CD14-positive monocyte (primary cell): ENCODE results near the gene CACNA1B. TPM values are rescaled to one million over a fixed set of nuclear protein-coding genes. Genes with fewer than 3 reads are reported as not detected.

Experiments used
- DNase-seq, 3 donors: peaks; one replicate each; pipeline ENCODE4 v3.0.0-alpha.2; 2011 to 2022
- H2AFZ ChIP-seq: 2 replicates; pipeline ENCODE4 v1.6.0; 2012; ENCODE audit warnings: mild to moderate bottlenecking, low read depth, low read length, inconsistent platforms; ENCODE audit not compliant: insufficient read depth, poor library complexity, severe bottlenecking
- H3K27ac ChIP-seq, 2 donors: 1 replicate in 1 of 2; 2 replicates in 1 of 2; pipeline ENCODE4 v1.5.1; 2012 to 2013; ENCODE audit warnings: low read length in 2 of 2, control low read depth in 1 of 2, inconsistent platforms in 1 of 2, low read depth in 1 of 2, mild to moderate bottlenecking in 1 of 2
- H3K27me3 ChIP-seq, 2 donors: one replicate each; pipeline versions ENCODE4 v1.6.0 to v1.6.1; 2011 to 2013; ENCODE audit warnings: low read length in 2 of 2; ENCODE audit not compliant: control insufficient read depth in 2 of 2, insufficient read depth in 2 of 2
- H3K36me3 ChIP-seq, 2 donors: replicated peaks in 1 of 2; 1 replicate in 1 of 2; 2 replicates in 1 of 2; pipeline versions ENCODE4 v1.5.1 to v1.6.1; 2012 to 2013; ENCODE audit warnings: low read length in 2 of 2, control low read depth in 1 of 2, inconsistent platforms in 1 of 2, mild to moderate bottlenecking in 1 of 2; ENCODE audit not compliant: insufficient read depth in 2 of 2, control insufficient read depth in 1 of 2
- H3K4me1 ChIP-seq, 2 donors: 1 replicate in 1 of 2; 2 replicates in 1 of 2; pipeline versions ENCODE4 v1.5.1 to v1.6.1; 2012 to 2013; ENCODE audit warnings: low read length in 2 of 2, control low read depth in 1 of 2, inconsistent platforms in 1 of 2, mild to moderate bottlenecking in 1 of 2, moderate library complexity in 1 of 2; ENCODE audit not compliant: insufficient read depth in 2 of 2, control insufficient read depth in 1 of 2
- H3K4me2 ChIP-seq: replicated peaks from 2 replicates; pipeline ENCODE3; 2012; ENCODE audit warnings: low read length, moderate library complexity, mild to moderate bottlenecking; ENCODE audit not compliant: poor library complexity, severe bottlenecking; ENCODE audit errors: extremely low read depth
- H3K4me3 ChIP-seq, 3 experiments: fragments of 200-600 bp in 1 of 3; sonication (generic) in 1 of 3; replicated peaks in 1 of 3; 1 replicate in 2 of 3; 2 replicates in 1 of 3; pipeline ENCODE4 v1.5.1; 2011 to 2013; ENCODE audit warnings: low read length in 3 of 3, mild to moderate bottlenecking in 3 of 3, control low read depth in 2 of 3, low read depth in 2 of 3, inconsistent platforms in 1 of 3, moderate library complexity in 1 of 3
- H3K79me2 ChIP-seq: 2 replicates; pipeline ENCODE4 v1.6.0; 2012; ENCODE audit warnings: mild to moderate bottlenecking, control low read depth, inconsistent platforms, low read length, moderate library complexity; ENCODE audit not compliant: insufficient read depth
- H3K9ac ChIP-seq: 2 replicates; pipeline ENCODE4 v1.6.0; 2017; ENCODE audit warnings: low read length, mild to moderate bottlenecking; ENCODE audit not compliant: insufficient read depth, poor library complexity, severe bottlenecking
- H3K9me3 ChIP-seq, 2 donors: replicated peaks in 1 of 2; 1 replicate in 1 of 2; 2 replicates in 1 of 2; pipeline versions ENCODE4 v1.5.1 to v1.6.1; 2012 to 2013; ENCODE audit warnings: low read length in 2 of 2, control low read depth in 1 of 2; ENCODE audit not compliant: control insufficient read depth in 1 of 2, insufficient read depth in 1 of 2
- H4K20me1 ChIP-seq: 2 replicates; pipeline ENCODE4 v1.6.0; 2012; ENCODE audit warnings: mild to moderate bottlenecking, low read length, control low read depth, moderate library complexity; ENCODE audit not compliant: insufficient read depth
- H3K27ac Mint-ChIP-seq, 7 donors: one replicate each; pipeline ENCODE4 v1.8.0; 2020; ENCODE audit warnings: mild to moderate bottlenecking in 7 of 7, mixed read lengths in 7 of 7, moderate library complexity in 6 of 7, inconsistent platforms in 2 of 7
- H3K27me3 Mint-ChIP-seq, 3 donors: one replicate each; pipeline ENCODE4 v1.8.0; 2021 to 2022; ENCODE audit warnings: low read depth in 3 of 3, mild to moderate bottlenecking in 3 of 3, mixed read lengths in 3 of 3, moderate library complexity in 3 of 3, inconsistent platforms in 1 of 3
- H3K36me3 Mint-ChIP-seq, 2 donors: one replicate each; pipeline ENCODE4 v1.8.0; 2020; ENCODE audit warnings: mixed read lengths in 2 of 2, inconsistent platforms in 1 of 2, mild to moderate bottlenecking in 1 of 2
- H3K4me1 Mint-ChIP-seq: one replicate; pipeline ENCODE4 v1.8.0; 2020; ENCODE audit warnings: mild to moderate bottlenecking, mixed read lengths
- H3K4me3 Mint-ChIP-seq, 2 donors: one replicate each; pipeline ENCODE4 v1.8.0; 2020; ENCODE audit warnings: mild to moderate bottlenecking in 2 of 2, mixed read lengths in 2 of 2, moderate library complexity in 1 of 2
- H3K9me3 Mint-ChIP-seq, 7 donors: one replicate each; pipeline ENCODE4 v1.8.0; 2020 to 2022; ENCODE audit warnings: mixed read lengths in 7 of 7, mild to moderate bottlenecking in 6 of 7, moderate library complexity in 6 of 7, inconsistent platforms in 2 of 7
- CTCF ChIP-seq: fragments of 200-600 bp; IDR thresholded peaks from one replicate; pipeline ENCODE4 v1.8.0; 2022; ENCODE audit warnings: antibody characterized with exemption, mild to moderate bottlenecking
- WGBS: methylation state at CpG from one replicate; pipeline ENCODE4 v1.1.5; 2013; ENCODE audit warnings: missing lambda C conversion rate; ENCODE audit not compliant: insufficient coverage; 5-methylcytosine and 5-hydroxymethylcytosine counted together
- intact Hi-C, 2 donors: fragments of 100-400 bp; cut with micrococcal nuclease; formaldehyde crosslinking; loops; one replicate each; pipeline versions ENCODE4 v1.15.0 to v1.15.1; 2023
- polyA plus RNA-seq, 3 donors: library from polyadenylated mRNA; depleted of rRNA in 1 of 3; unstranded in 2 of 3; stranded (reverse) in 1 of 3; fragments of 300-500 nt in 2 of 3; fragments of >200 nt in 1 of 3; fragmentation: Illumina TruSeq in 2 of 3; gene quantifications; 1 replicate in 2 of 3; 2 replicates in 1 of 3; pipeline ENCODE4 v1.2.3, GENCODE V29; 2012 to 2021

The CACNA1B gene
- polyA plus RNA-seq, 3 donors: not detected

- no peak for DNase-seq
- no peaks in the 10 kb centered on the region for H3K27me3 ChIP-seq
- Mint-ChIP-seq H3K27me3 (peaks cover 2 to 9% (median 3%) of the 10 kb centered on the region in 3 donors), H3K4me3 (no peak overlapping the region), H3K4me1 (no peaks in the 10 kb centered on the region), H3K36me3 (no peaks in the 10 kb centered on the region), H3K27ac (no peak overlapping the region), H3K9me3 (peaks cover 0 to 2% (median 0%) of the 10 kb centered on the region in 7 donors)
- no peaks in the 10 kb centered on the region for H4K20me1 ChIP-seq
- no peak overlapping the region for H3K27ac ChIP-seq
- 84% methylated on average over 4 of the region's 5 CpGs for WGBS
- intact Hi-C loops: no loop called here
- no peak overlapping the region for H2AFZ ChIP-seq
- no peak for TF ChIP-seq CTCF
- no peaks in the 10 kb centered on the region for H3K9me3 ChIP-seq
- H3K36me3 ChIP-seq: no peaks in the 10 kb centered on the region
- no peak overlapping the region for H3K4me2 ChIP-seq
- no peak overlapping the region for H3K4me3 ChIP-seq
- H3K79me2 ChIP-seq: no peaks in the 10 kb centered on the region
- H3K4me1 ChIP-seq: no peaks in the 10 kb centered on the region
- H3K9ac ChIP-seq: no peak overlapping the region
Measured at GRCh38 chr9:137913771-137914767, 36.5 kb downstream of the CACNA1B start.

GRCh38 chr9:137916540-137916939 lies 39.0 kb downstream of the CACNA1B start:
- Histone ChIP-seq H3K9ac (no peak overlapping the region), H3K9me3 (no peaks in the 10 kb centered on the region), H3K4me3 (no peak overlapping the region), H2AFZ (no peak overlapping the region), H3K4me2 (no peak overlapping the region), H3K79me2 (no peaks in the 10 kb centered on the region), H4K20me1 (no peaks in the 10 kb centered on the region), H3K27me3 (no peaks in the 10 kb centered on the region), H3K36me3 (no peaks in the 10 kb centered on the region), H3K27ac (no peak overlapping the region), H3K4me1 (no peaks in the 10 kb centered on the region)
- Mint-ChIP-seq H3K9me3 (peaks cover 0 to 2% (median 0%) of the 10 kb centered on the region in 7 donors), H3K4me3 (no peak overlapping the region), H3K36me3 (no peaks in the 10 kb centered on the region), H3K27me3 (peaks cover 2 to 8% (median 4%) of the 10 kb centered on the region in 3 donors), H3K4me1 (no peaks in the 10 kb centered on the region), H3K27ac (no peak overlapping the region)
- intact Hi-C loops: no loop called here
- DNase-seq: no peak
- TF ChIP-seq CTCF: no peak
- 88% methylated on average over 10 of the region's 11 CpGs for WGBS
